B cell (primary cell): ENCODE data around the gene TBC1D4. TPM values are rescaled to one million over a fixed set of nuclear protein-coding genes. Genes with fewer than 3 reads are reported as not detected.

Experiments used
- ATAC-seq: fragments of 200-7000 bp; cut with Tn5 transposase; one replicate; pipeline ENCODE4 v1.10.0; 2021; ENCODE audit warnings: low read depth, mild to moderate bottlenecking, moderate number of reproducible peaks, moderate library complexity
- CTCF ChIA-PET: fragments of 350-600 bp; sonication (Branson Sonifier 250); formaldehyde crosslinking; loops from one replicate; lab custom pipeline; 2021; ENCODE audit warnings: antibody characterized with exemption, inconsistent platforms; lab: Charles Lee
- POLR2A ChIA-PET: fragments of 350-600 bp; sonication (Branson Sonifier 250); formaldehyde crosslinking; loops from one replicate; lab custom pipeline; 2021; ENCODE audit warnings: antibody characterized with exemption; lab: Charles Lee
- DNase-seq: peaks from one replicate; pipeline ENCODE4 v3.0.0; 2013
- H2AFZ ChIP-seq: 2 replicates; pipeline ENCODE4 v1.6.1; 2012; ENCODE audit warnings: mild to moderate bottlenecking, low read depth, low read length; ENCODE audit not compliant: insufficient read depth, poor library complexity, severe bottlenecking
- H3K27ac ChIP-seq, 2 donors: 1 replicate in 1 of 2; 2 replicates in 1 of 2; pipeline ENCODE4 v1.5.1; 2012 to 2013; ENCODE audit warnings: low read length in 2 of 2, mild to moderate bottlenecking in 2 of 2, moderate library complexity in 1 of 2
- H3K27me3 ChIP-seq, 4 experiments: fragments of 200-600 bp in 1 of 4; sonication (generic) in 1 of 4; replicated peaks in 1 of 4; 1 replicate in 2 of 4; 2 replicates in 2 of 4; pipeline versions ENCODE4 v1.6.1 to v1.7.0; 2013 to 2016; ENCODE audit warnings: low read length in 3 of 4, mild to moderate bottlenecking in 2 of 4, mixed read lengths in 1 of 4, moderate library complexity in 1 of 4; ENCODE audit not compliant: insufficient read depth in 4 of 4, control insufficient read depth in 3 of 4; ENCODE audit errors: control extremely low read depth in 1 of 4
- H3K36me3 ChIP-seq, 2 experiments: replicated peaks in 1 of 2; 1 replicate in 1 of 2; 2 replicates in 1 of 2; pipeline versions ENCODE4 v1.6.1 to v1.7.1; 2013; ENCODE audit warnings: low read length in 1 of 2; ENCODE audit not compliant: insufficient read depth in 2 of 2, control insufficient read depth in 1 of 2; ENCODE audit errors: control extremely low read depth in 1 of 2, extremely low read depth in 1 of 2
- H3K4me1 ChIP-seq, 2 donors: fragments of 200-600 bp in 1 of 2; sonication (generic) in 1 of 2; 1 replicate in 1 of 2; 2 replicates in 1 of 2; pipeline versions ENCODE4 v1.5.1 to v1.6.1; 2013 to 2017; ENCODE audit warnings: low read length in 2 of 2; ENCODE audit not compliant: control insufficient read depth in 2 of 2, insufficient read depth in 2 of 2
- H3K4me2 ChIP-seq: replicated peaks from 2 replicates; pipeline ENCODE3; 2012; ENCODE audit warnings: mild to moderate bottlenecking, low read depth, low read length; ENCODE audit not compliant: poor library complexity, severe bottlenecking
- H3K4me3 ChIP-seq, 5 experiments: fragments of 200-600 bp in 1 of 5; sonication (generic) in 1 of 5; 1 replicate in 3 of 5; 2 replicates in 2 of 5; pipeline versions ENCODE4 v1.5.1 to v1.7.0; 2011 to 2016; ENCODE audit warnings: low read length in 4 of 5, mild to moderate bottlenecking in 4 of 5, low read depth in 2 of 5, control low read depth in 1 of 5, moderate library complexity in 1 of 5; ENCODE audit not compliant: insufficient read depth in 1 of 5; ENCODE audit errors: control extremely low read depth in 1 of 5, extremely low read depth in 1 of 5
- H3K79me2 ChIP-seq: fragments of 200-600 bp; sonication (generic); one replicate; pipeline ENCODE4 v1.6.0; 2016; ENCODE audit warnings: low read length; ENCODE audit not compliant: control insufficient read depth, insufficient read depth
- H3K9ac ChIP-seq: fragments of 200-600 bp; sonication (generic); 2 replicates; pipeline ENCODE4 v1.6.1; 2017; ENCODE audit warnings: mild to moderate bottlenecking, low read length, moderate library complexity
- H3K9me3 ChIP-seq, 3 donors: one replicate each; pipeline versions ENCODE4 v1.6.1 to v1.7.1; 2013; ENCODE audit warnings: low read length in 2 of 3; ENCODE audit not compliant: control insufficient read depth in 2 of 3, insufficient read depth in 1 of 3; ENCODE audit errors: control extremely low read depth in 1 of 3
- H4K20me1 ChIP-seq: 2 replicates; pipeline ENCODE4 v1.6.0; 2012; ENCODE audit warnings: mild to moderate bottlenecking, low read length; ENCODE audit not compliant: insufficient read depth, control insufficient read depth, poor library complexity, severe bottlenecking
- H3K27ac Mint-ChIP-seq: one replicate; pipeline ENCODE4 v1.8.0; 2021; ENCODE audit warnings: mixed read lengths
- H3K27me3 Mint-ChIP-seq: one replicate; pipeline ENCODE4 v1.8.0; 2021; ENCODE audit warnings: mixed read lengths
- H3K4me1 Mint-ChIP-seq: one replicate; pipeline ENCODE4 v1.8.0; 2021; ENCODE audit warnings: mixed read lengths
- H3K4me3 Mint-ChIP-seq: one replicate; pipeline ENCODE4 v1.8.0; 2021; ENCODE audit warnings: mixed read lengths
- H3K9me3 Mint-ChIP-seq: one replicate; pipeline ENCODE4 v1.8.0; 2022; ENCODE audit warnings: mixed read lengths; ENCODE audit not compliant: insufficient read depth
- EZH2 ChIP-seq: IDR thresholded peaks from 2 replicates; pipeline ENCODE4 v1.6.1; 2012; ENCODE audit warnings: borderline replicate concordance, low read depth, mild to moderate bottlenecking, moderate library complexity, low read length; ENCODE audit not compliant: insufficient read depth, poor library complexity, severe bottlenecking
- WGBS: methylation state at CpG from one replicate; pipeline ENCODE4 v1.1.5; 2013; ENCODE audit warnings: missing lambda C conversion rate; ENCODE audit not compliant: insufficient coverage; 5-methylcytosine and 5-hydroxymethylcytosine counted together
- intact Hi-C: fragments of 100-400 bp; cut with micrococcal nuclease; formaldehyde crosslinking; loops from one replicate; pipeline ENCODE4 v1.10.0; 2022
- polyA plus RNA-seq: library from polyadenylated mRNA; depleted of rRNA; stranded (reverse); fragments of >200 nt; gene quantifications from 2 replicates; pipeline ENCODE4 v1.2.3, GENCODE V29; 2012
- total RNA-seq, 2 donors: library from RNA; stranded (reverse); fragments of 120-200 nt in 1 of 2; gene quantifications; 1 replicate in 1 of 2; 2 replicates in 1 of 2; pipeline versions ENCODE4 v1.2.3 to v1.2.4, GENCODE V29; 2013 to 2022
- TF ChIP-seq, protein P1 (sequence below): fragments of 200-600 bp; IDR thresholded peaks from one replicate; pipeline ENCODE4 v1.8.0; 2022; ENCODE audit warnings: antibody characterized with exemption, mild to moderate bottlenecking

TBC1D4 gene
- total and polyA plus RNA-seq, 2 donors (not counting 1 experiment from before 2014, with no cell fraction given) = 1.6 to 3.5 TPM

DNA sequence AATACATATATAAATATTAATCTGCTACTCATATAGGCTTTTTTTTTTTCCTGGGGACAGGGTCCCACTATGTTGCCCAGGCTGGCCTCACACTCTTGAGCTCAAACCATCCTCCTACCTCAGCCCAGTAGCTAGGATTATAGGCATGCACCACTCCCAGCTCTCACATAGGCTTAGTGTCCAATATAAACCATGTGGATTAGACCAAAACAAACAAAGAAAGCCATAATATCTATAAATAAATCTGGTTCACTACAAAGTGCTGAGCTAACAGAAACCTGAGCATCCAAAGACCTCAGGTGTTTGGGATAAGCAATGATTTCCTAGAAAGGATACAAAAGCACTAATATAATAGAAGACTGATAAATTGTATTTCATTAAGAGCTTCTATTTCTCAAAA, 26.0 kb downstream of the TBC1D4 start:
- ATAC-seq = no peak
- ChIA-PET POLR2A (no interaction called here), CTCF (interaction anchor here (1.0 kb wide), 1 partner anchor 83 kb away, joined by 3 read pairs; no protein-coding TSS in a partner anchor)
- no peaks in the 10 kb centered on the region for H3K36me3 ChIP-seq
- H3K4me2 ChIP-seq = no peak overlapping the region
- no peak overlapping the region for H3K27ac Mint-ChIP-seq
- no peak overlapping the region for H3K4me3 Mint-ChIP-seq
- TF ChIP-seq EZH2 = no peak
- TF ChIP-seq, protein P1, sequence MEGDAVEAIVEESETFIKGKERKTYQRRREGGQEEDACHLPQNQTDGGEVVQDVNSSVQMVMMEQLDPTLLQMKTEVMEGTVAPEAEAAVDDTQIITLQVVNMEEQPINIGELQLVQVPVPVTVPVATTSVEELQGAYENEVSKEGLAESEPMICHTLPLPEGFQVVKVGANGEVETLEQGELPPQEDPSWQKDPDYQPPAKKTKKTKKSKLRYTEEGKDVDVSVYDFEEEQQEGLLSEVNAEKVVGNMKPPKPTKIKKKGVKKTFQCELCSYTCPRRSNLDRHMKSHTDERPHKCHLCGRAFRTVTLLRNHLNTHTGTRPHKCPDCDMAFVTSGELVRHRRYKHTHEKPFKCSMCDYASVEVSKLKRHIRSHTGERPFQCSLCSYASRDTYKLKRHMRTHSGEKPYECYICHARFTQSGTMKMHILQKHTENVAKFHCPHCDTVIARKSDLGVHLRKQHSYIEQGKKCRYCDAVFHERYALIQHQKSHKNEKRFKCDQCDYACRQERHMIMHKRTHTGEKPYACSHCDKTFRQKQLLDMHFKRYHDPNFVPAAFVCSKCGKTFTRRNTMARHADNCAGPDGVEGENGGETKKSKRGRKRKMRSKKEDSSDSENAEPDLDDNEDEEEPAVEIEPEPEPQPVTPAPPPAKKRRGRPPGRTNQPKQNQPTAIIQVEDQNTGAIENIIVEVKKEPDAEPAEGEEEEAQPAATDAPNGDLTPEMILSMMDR = no peak
- no peak overlapping the region for H3K4me3 ChIP-seq
- no peaks in the 10 kb centered on the region for H4K20me1 ChIP-seq
- intact Hi-C loops = no loop called here
- no peak for DNase-seq
- no peaks in the 10 kb centered on the region for H3K9me3 ChIP-seq
- H3K79me2 ChIP-seq = no peaks in the 10 kb centered on the region
- H3K4me1 ChIP-seq = no peaks in the 10 kb centered on the region
- no peak overlapping the region for H3K9ac ChIP-seq
- no peak overlapping the region for H2AFZ ChIP-seq
- peaks cover 4% of the 10 kb centered on the region for H3K27me3 Mint-ChIP-seq
- H3K4me1 Mint-ChIP-seq = no peaks in the 10 kb centered on the region
- no peak overlapping the region for H3K27ac ChIP-seq
- no peaks in the 10 kb centered on the region for H3K27me3 ChIP-seq
- H3K9me3 Mint-ChIP-seq = no peaks in the 10 kb centered on the region

DNA sequence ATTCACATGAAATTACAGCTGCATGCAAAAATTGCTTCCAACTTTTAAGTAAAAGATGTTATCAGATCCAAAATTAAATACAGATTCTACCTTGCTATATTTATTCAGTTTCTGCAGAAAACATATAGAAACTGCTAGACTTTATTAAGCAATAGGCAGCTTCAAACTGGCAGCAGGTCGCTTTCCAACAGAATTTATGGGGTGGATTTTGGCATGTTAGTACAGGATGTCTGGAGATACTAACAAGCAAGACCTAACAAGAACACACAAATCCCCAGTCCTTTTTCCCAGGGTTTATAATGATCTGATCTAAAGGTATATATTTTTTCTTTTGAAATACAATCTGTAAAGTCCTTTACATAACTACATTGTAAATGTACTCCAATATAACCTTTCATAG, 27.5 kb downstream of the TBC1D4 start:
- Histone ChIP-seq H3K4me1 (no peaks in the 10 kb centered on the region), H3K9me3 (no peaks in the 10 kb centered on the region), H3K27ac (no peak overlapping the region), H3K4me2 (no peak overlapping the region), H3K79me2 (no peaks in the 10 kb centered on the region), H3K9ac (no peak overlapping the region), H2AFZ (no peak overlapping the region), H3K4me3 (no peak overlapping the region), H3K27me3 (no peaks in the 10 kb centered on the region), H3K36me3 (no peaks in the 10 kb centered on the region), H4K20me1 (no peaks in the 10 kb centered on the region)
- Mint-ChIP-seq H3K4me1 (no peaks in the 10 kb centered on the region), H3K9me3 (no peaks in the 10 kb centered on the region), H3K4me3 (no peak overlapping the region), H3K27ac (no peak overlapping the region), H3K27me3 (peaks cover 4% of the 10 kb centered on the region)
- DNase-seq = no peak
- intact Hi-C loops = no loop called here
- ATAC-seq = no peak
- WGBS = no CpG with 5 or more reads among the region's 1 CpG
- CTCF ChIA-PET = no interaction called here
- TF ChIP-seq, protein P1 = no peak
- no peak for TF ChIP-seq EZH2
- POLR2A ChIA-PET = no interaction called here
